ENCODE data around the gene ACTL10.

The ACTL10 gene

DNA sequence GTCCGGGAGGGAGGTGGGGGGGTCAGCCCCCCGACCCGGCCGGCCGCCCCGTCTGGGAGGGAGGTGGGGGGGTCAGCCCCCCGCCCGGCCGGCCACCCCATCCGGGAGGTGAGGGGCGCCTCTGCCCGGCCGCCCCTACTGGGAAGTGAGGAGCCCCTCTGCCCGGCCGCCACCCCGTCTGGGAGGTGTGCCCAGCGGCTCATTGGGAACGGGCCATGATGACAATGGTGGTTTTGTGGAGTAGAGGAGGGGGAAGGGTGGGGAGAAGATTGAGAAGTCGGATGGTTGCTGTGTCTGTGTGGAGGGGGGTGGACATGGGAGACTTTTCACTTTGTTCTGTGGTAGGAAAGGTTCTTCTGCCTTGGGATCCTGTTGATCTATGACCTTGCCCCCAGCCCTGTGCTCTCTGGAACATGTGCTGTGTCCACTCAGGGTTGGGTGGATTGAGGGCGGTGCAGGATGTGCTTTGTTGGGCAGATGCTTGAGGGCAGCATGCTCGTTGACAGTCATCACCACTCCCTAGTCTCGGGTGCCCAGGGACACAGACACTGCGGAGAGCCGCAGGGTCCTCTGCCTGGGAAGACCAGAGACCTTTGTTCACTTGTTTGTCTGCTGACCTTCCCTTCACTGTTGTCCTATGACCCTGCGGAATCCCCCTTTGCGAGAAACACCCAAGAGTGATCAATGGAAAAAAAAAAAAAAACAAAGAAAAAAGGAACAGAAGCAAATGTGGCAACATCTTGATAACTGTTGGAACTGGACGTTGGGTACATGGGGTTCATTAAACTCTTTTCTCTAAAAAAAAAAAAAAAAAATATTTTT is 35.1 kb downstream of the ACTL10 start:
- no peak overlapping the region for H2BK120ac ChIP-seq (ENCODE audit: insufficient read depth, low read length, poor library complexity)
- peaks cover 12% of the 10 kb centered on the region for H3K9me3 ChIP-seq (ENCODE audit: insufficient read depth, low read depth, low read length)
- no peak overlapping the region for H3K4me3 ChIP-seq (ENCODE audit: low read depth, low read length)
- no peak overlapping the region for H3K9ac ChIP-seq (ENCODE audit: low read length)
- no peak overlapping the region for H4K12ac ChIP-seq (ENCODE audit: low read depth, low read length)
- no peak overlapping the region for H4K8ac ChIP-seq (ENCODE audit: low read depth, low read length)
- no peak for DNase-seq
- no peak overlapping the region for H2AK5ac ChIP-seq (ENCODE audit: low read length)
- no CpG with 5 or more reads among the region's 27 CpGs for WGBS (ENCODE audit: extremely low coverage, insufficient coverage, insufficient read length)
- H3K18ac ChIP-seq (ENCODE audit: low read length) = no peak overlapping the region
- H3K4me1 ChIP-seq (ENCODE audit: control insufficient read depth in 1 of 2, insufficient read depth in 2 of 2, low read length in 2 of 2) = peaks cover 0 to 2% of the 10 kb centered on the region in 2 experiments
- H2BK12ac ChIP-seq (ENCODE audit: low read length) = no peak overlapping the region
- no peak overlapping the region for H3K4me2 ChIP-seq (ENCODE audit: low read length)
- no peak overlapping the region for H3K23ac ChIP-seq (ENCODE audit: low read length)
- H2BK5ac ChIP-seq (ENCODE audit: low read depth, low read length, poor library complexity) = no peak overlapping the region
- H3K4ac ChIP-seq (ENCODE audit: low read depth, low read length) = no peak overlapping the region
- no peaks in the 10 kb centered on the region for H3K79me1 ChIP-seq (ENCODE audit: low read length)
- no peak overlapping the region for H3K27ac ChIP-seq (ENCODE audit: low read depth, low read length)
- H3K27me3 ChIP-seq (ENCODE audit: insufficient read depth, low read length) = no peaks in the 10 kb centered on the region
- no peaks in the 10 kb centered on the region for H3K79me2 ChIP-seq (ENCODE audit: control insufficient read depth, insufficient read depth, low read length, poor library complexity)
- no peaks in the 10 kb centered on the region for H3K36me3 ChIP-seq (ENCODE audit: control insufficient read depth in 1 of 2, insufficient read depth in 2 of 2, low read length in 2 of 2)
- no peak overlapping the region for H3K14ac ChIP-seq (ENCODE audit: low read length)
- H2AFZ ChIP-seq (ENCODE audit: insufficient read depth, low read length, poor library complexity) = no peak overlapping the region
- H4K91ac ChIP-seq (ENCODE audit: low read depth, low read length) = no peak overlapping the region

DNA sequence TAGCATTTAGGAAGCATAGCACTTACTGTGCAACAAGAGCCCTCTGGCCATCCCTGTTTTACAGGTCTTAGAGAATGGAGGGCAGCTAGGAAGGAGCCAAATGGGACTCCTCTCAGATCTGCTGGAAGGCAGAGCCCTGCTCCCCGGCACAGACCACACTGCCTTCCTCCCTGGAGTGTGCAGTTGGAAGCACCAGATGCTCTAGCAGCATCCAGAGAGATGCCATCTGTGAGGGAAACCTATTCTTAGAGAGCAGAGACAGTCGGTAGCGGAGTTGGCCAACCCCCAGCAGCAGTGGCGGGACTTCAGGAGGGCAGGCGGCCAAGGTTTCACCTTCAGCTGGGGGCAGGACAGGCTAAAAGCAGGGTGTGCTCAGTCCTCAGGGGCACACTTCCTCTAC is 36.1 kb downstream of the ACTL10 start:
- Histone ChIP-seq H3K27me3 (ENCODE audit: insufficient read depth, low read length) (no peaks in the 10 kb centered on the region), H3K79me2 (ENCODE audit: control insufficient read depth, insufficient read depth, low read length, poor library complexity) (no peaks in the 10 kb centered on the region), H3K79me1 (ENCODE audit: low read length) (no peaks in the 10 kb centered on the region), H2BK5ac (ENCODE audit: low read depth, low read length, poor library complexity) (no peak overlapping the region), H3K14ac (ENCODE audit: low read length) (no peak overlapping the region), H3K36me3 (ENCODE audit: control insufficient read depth in 1 of 2, insufficient read depth in 2 of 2, low read length in 2 of 2) (no peaks in the 10 kb centered on the region), H2BK12ac (ENCODE audit: low read length) (no peak overlapping the region), H3K23ac (ENCODE audit: low read length) (no peak overlapping the region), H3K18ac (ENCODE audit: low read length) (no peak overlapping the region), H2AK5ac (ENCODE audit: low read length) (no peak overlapping the region), H4K91ac (ENCODE audit: low read depth, low read length) (no peak overlapping the region), H3K4me3 (ENCODE audit: low read depth, low read length) (no peak overlapping the region), H3K4ac (ENCODE audit: low read depth, low read length) (no peak overlapping the region), H3K9ac (ENCODE audit: low read length) (no peak overlapping the region), H2BK120ac (ENCODE audit: insufficient read depth, low read length, poor library complexity) (no peak overlapping the region), H3K9me3 (ENCODE audit: insufficient read depth, low read depth, low read length) (peaks cover 12% of the 10 kb centered on the region), H4K8ac (ENCODE audit: low read depth, low read length) (no peak overlapping the region), H3K27ac (ENCODE audit: low read depth, low read length) (no peak overlapping the region), H2AFZ (ENCODE audit: insufficient read depth, low read length, poor library complexity) (no peak overlapping the region), H4K12ac (ENCODE audit: low read depth, low read length) (no peak overlapping the region), H3K4me1 (ENCODE audit: control insufficient read depth in 1 of 2, insufficient read depth in 2 of 2, low read length in 2 of 2) (peaks cover 0 to 2% of the 10 kb centered on the region in 2 experiments), H3K4me2 (ENCODE audit: low read length) (no peak overlapping the region)
- DNase-seq = no peak
- WGBS (ENCODE audit: extremely low coverage, insufficient coverage, insufficient read length) = no CpG with 5 or more reads among the region's 5 CpGs

DNA sequence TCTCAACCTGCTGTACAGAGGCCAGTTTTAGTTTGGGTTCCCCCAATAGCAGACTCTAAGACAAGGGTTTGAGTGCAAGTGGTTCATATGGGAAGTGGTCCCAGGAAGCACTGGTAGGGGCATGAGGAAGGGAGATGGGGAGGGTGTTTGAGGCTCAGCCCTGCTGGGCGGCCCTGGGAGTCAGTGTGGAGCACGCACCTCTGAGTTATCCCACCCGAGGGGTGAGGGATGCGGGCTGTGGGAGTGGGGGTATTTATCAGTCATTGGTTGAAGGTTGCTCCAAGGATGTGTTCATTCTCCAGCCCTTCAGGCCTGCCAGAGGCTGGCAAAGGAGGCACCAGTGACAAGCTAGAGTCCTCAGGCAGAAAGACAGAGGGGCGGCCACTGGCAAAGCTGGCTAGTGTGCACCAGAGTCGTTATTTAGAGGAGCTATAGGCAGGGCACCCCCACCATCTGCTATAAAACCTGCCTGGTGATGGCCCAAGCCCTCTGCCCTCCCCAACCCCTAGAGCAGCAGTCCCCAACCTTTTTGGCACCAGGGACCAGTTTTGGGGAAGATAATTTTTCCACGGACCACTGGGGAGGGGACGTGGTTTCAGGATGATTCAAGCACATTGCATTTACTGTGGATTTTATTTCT is 36.9 kb downstream of the ACTL10 start:
- Histone ChIP-seq H3K4ac (ENCODE audit: low read depth, low read length) (no peak overlapping the region), H2AFZ (ENCODE audit: insufficient read depth, low read length, poor library complexity) (no peak overlapping the region), H2BK120ac (ENCODE audit: insufficient read depth, low read length, poor library complexity) (no peak overlapping the region), H3K23ac (ENCODE audit: low read length) (no peak overlapping the region), H3K79me2 (ENCODE audit: control insufficient read depth, insufficient read depth, low read length, poor library complexity) (no peaks in the 10 kb centered on the region), H4K12ac (ENCODE audit: low read depth, low read length) (no peak overlapping the region), H2AK5ac (ENCODE audit: low read length) (no peak overlapping the region), H3K18ac (ENCODE audit: low read length) (no peak overlapping the region), H3K79me1 (ENCODE audit: low read length) (no peaks in the 10 kb centered on the region), H3K9me3 (ENCODE audit: insufficient read depth, low read depth, low read length) (peaks cover 11% of the 10 kb centered on the region), H3K36me3 (ENCODE audit: control insufficient read depth in 1 of 2, insufficient read depth in 2 of 2, low read length in 2 of 2) (no peaks in the 10 kb centered on the region), H3K4me1 (ENCODE audit: control insufficient read depth in 1 of 2, insufficient read depth in 2 of 2, low read length in 2 of 2) (peaks cover 0 to 2% of the 10 kb centered on the region in 2 experiments), H3K9ac (ENCODE audit: low read length) (no peak overlapping the region), H3K4me3 (ENCODE audit: low read depth, low read length) (no peak overlapping the region), H2BK5ac (ENCODE audit: low read depth, low read length, poor library complexity) (no peak overlapping the region), H4K91ac (ENCODE audit: low read depth, low read length) (no peak overlapping the region), H2BK12ac (ENCODE audit: low read length) (no peak overlapping the region), H3K27me3 (ENCODE audit: insufficient read depth, low read length) (no peaks in the 10 kb centered on the region), H3K4me2 (ENCODE audit: low read length) (no peak overlapping the region), H4K8ac (ENCODE audit: low read depth, low read length) (no peak overlapping the region), H3K14ac (ENCODE audit: low read length) (no peak overlapping the region), H3K27ac (ENCODE audit: low read depth, low read length) (no peak overlapping the region)
- no peak for DNase-seq
- no CpG with 5 or more reads among the region's 8 CpGs for WGBS (ENCODE audit: extremely low coverage, insufficient coverage, insufficient read length)

DNA sequence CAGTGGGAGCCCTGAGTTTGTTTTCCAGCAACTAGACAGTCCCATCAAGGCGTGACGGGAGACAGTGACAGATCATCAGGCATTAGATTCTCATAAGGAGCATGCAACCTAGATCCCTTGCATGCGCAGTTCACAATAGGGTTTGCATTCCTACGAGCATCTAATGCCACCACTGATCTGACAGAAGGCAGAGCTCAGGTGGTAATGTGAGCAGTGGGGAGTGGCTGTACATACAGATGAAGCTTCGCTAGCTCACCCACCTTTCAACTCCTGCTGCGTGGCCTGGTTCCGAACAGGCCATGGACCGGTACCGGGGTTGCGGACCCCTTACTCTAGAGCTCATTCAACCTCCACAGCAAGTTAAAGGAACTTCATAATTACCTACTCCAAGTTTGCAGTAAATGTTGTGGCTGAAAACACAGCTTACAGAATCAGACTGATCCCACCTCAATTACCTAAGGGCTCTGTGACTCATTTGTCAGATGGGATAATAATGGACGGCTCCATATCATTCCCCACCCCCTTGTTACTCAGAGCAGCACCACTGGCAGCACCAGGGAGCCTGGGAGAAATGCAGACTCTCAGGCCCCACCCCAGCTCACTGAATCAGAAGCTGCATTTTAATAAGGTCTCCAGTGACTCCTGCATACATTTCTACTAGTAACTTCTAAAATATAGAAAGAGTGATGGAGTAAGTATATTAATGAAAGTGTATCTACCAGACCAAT is 37.6 kb downstream of the ACTL10 start:
- Histone ChIP-seq H3K79me2 (ENCODE audit: control insufficient read depth, insufficient read depth, low read length, poor library complexity) (no peaks in the 10 kb centered on the region), H4K91ac (ENCODE audit: low read depth, low read length) (no peak overlapping the region)

More for the DNA sequence above, 37.6 kb downstream of the ACTL10 start:
- no peaks in the 10 kb centered on the region for H3K27me3 ChIP-seq (ENCODE audit: insufficient read depth, low read length)
- H3K27ac ChIP-seq (ENCODE audit: low read depth, low read length) = no peak overlapping the region
- H2AFZ ChIP-seq (ENCODE audit: insufficient read depth, low read length, poor library complexity) = no peak overlapping the region
- H2BK5ac ChIP-seq (ENCODE audit: low read depth, low read length, poor library complexity) = no peak overlapping the region
- H3K23ac ChIP-seq (ENCODE audit: low read length) = no peak overlapping the region
- peaks cover 11% of the 10 kb centered on the region for H3K9me3 ChIP-seq (ENCODE audit: insufficient read depth, low read depth, low read length)
- no peak overlapping the region for H4K8ac ChIP-seq (ENCODE audit: low read depth, low read length)
- H3K4ac ChIP-seq (ENCODE audit: low read depth, low read length) = no peak overlapping the region
- H3K18ac ChIP-seq (ENCODE audit: low read length) = no peak overlapping the region
- H4K12ac ChIP-seq (ENCODE audit: low read depth, low read length) = no peak overlapping the region
- H2BK12ac ChIP-seq (ENCODE audit: low read length) = no peak overlapping the region
- H3K4me1 ChIP-seq (ENCODE audit: control insufficient read depth in 1 of 2, insufficient read depth in 2 of 2, low read length in 2 of 2) = peaks cover 0 to 2% of the 10 kb centered on the region in 2 experiments
- no peak overlapping the region for H3K4me2 ChIP-seq (ENCODE audit: low read length)
- WGBS (ENCODE audit: extremely low coverage, insufficient coverage, insufficient read length) = no CpG with 5 or more reads among the region's 11 CpGs
- H2AK5ac ChIP-seq (ENCODE audit: low read length) = no peak overlapping the region
- H3K9ac ChIP-seq (ENCODE audit: low read length) = no peak overlapping the region
- no peak overlapping the region for H2BK120ac ChIP-seq (ENCODE audit: insufficient read depth, low read length, poor library complexity)
- no peak overlapping the region for H3K14ac ChIP-seq (ENCODE audit: low read length)
- H3K79me1 ChIP-seq (ENCODE audit: low read length) = no peaks in the 10 kb centered on the region
- no peaks in the 10 kb centered on the region for H3K36me3 ChIP-seq (ENCODE audit: control insufficient read depth in 1 of 2, insufficient read depth in 2 of 2, low read length in 2 of 2)
- H3K4me3 ChIP-seq (ENCODE audit: low read depth, low read length) = no peak overlapping the region
- DNase-seq = no peak
